Measurements from ENCODE around the gene EED.

Gene EED

GRCh38 chr11:86274999-86275398 is 30.4 kb downstream of the EED start:
- H3K4me3 ChIP-seq (ENCODE audit: low read depth, low read length, poor library complexity, severe bottlenecking): no peak overlapping the region
- H3F3A ChIP-seq (ENCODE audit: insufficient read depth, low read length): no peaks in the 10 kb centered on the region
- no peak for TF ChIP-seq EZH2 (IDR thresholded peaks at IDR 0.05; ENCODE audit: borderline replicate concordance, low read length)
- no peak for TF ChIP-seq CTCF (IDR thresholded peaks at IDR 0.05; ENCODE audit: low read length)
- peaks cover 86% of the 10 kb centered on the region for H3K36me3 ChIP-seq (ENCODE audit: insufficient read depth, low read length)
- no peaks in the 10 kb centered on the region for H4K20me1 ChIP-seq (ENCODE audit: insufficient read depth, low read length)
- peaks cover 23% of the 10 kb centered on the region for H3K79me2 ChIP-seq (ENCODE audit: insufficient read depth, low read length)
- H3K9me3 ChIP-seq (ENCODE audit: low read length): no peaks in the 10 kb centered on the region
- H3K9me2 ChIP-seq (ENCODE audit: low read depth, low read length): no peaks in the 10 kb centered on the region
- no peak overlapping the region for H2AFZ ChIP-seq (ENCODE audit: low read length)
- H3K27ac ChIP-seq (ENCODE audit: low read depth, low read length, poor library complexity, severe bottlenecking): no peak overlapping the region
- no peaks in the 10 kb centered on the region for H3K27me3 ChIP-seq (ENCODE audit: insufficient read depth, low read length)
- H3K9ac ChIP-seq (ENCODE audit: low read length): no peak overlapping the region
- no peak overlapping the region for H3K4me2 ChIP-seq (ENCODE audit: low read length)
- no peaks in the 10 kb centered on the region for H3K4me1 ChIP-seq (ENCODE audit: insufficient read depth, low read length, severe bottlenecking)

GRCh38 chr11:86275493-86276370 is 31.2 kb downstream of the EED start:
- Histone ChIP-seq H3K9ac (ENCODE audit: low read length) (no peak overlapping the region), H3K9me3 (ENCODE audit: low read length) (no peaks in the 10 kb centered on the region), H3K4me1 (ENCODE audit: insufficient read depth, low read length, severe bottlenecking) (no peaks in the 10 kb centered on the region), H3K36me3 (ENCODE audit: insufficient read depth, low read length) (peaks cover 86% of the 10 kb centered on the region), H2AFZ (ENCODE audit: low read length) (no peak overlapping the region), H3K9me2 (ENCODE audit: low read depth, low read length) (no peaks in the 10 kb centered on the region), H3K79me2 (ENCODE audit: insufficient read depth, low read length) (peaks cover 17% of the 10 kb centered on the region), H3F3A (ENCODE audit: insufficient read depth, low read length) (no peaks in the 10 kb centered on the region), H3K27ac (ENCODE audit: low read depth, low read length, poor library complexity, severe bottlenecking) (no peak overlapping the region), H4K20me1 (ENCODE audit: insufficient read depth, low read length) (no peaks in the 10 kb centered on the region), H3K4me3 (ENCODE audit: low read depth, low read length, poor library complexity, severe bottlenecking) (no peak overlapping the region), H3K4me2 (ENCODE audit: low read length) (no peak overlapping the region), H3K27me3 (ENCODE audit: insufficient read depth, low read length) (no peaks in the 10 kb centered on the region)
- no peak for TF ChIP-seq CTCF (IDR thresholded peaks at IDR 0.05; ENCODE audit: low read length)
- no peak for TF ChIP-seq EZH2 (IDR thresholded peaks at IDR 0.05; ENCODE audit: borderline replicate concordance, low read length)

GRCh38 chr11:86277741-86278140 is 33.2 kb downstream of the EED start:
- Histone ChIP-seq H3K4me2 (ENCODE audit: low read length) (no peak overlapping the region), H3K4me1 (ENCODE audit: insufficient read depth, low read length, severe bottlenecking) (no peaks in the 10 kb centered on the region), H3K36me3 (ENCODE audit: insufficient read depth, low read length) (peaks cover 77% of the 10 kb centered on the region)

More at GRCh38 chr11:86277741-86278140, 33.2 kb downstream of the EED start:
- no peaks in the 10 kb centered on the region for H4K20me1 ChIP-seq (ENCODE audit: insufficient read depth, low read length)
- H3K79me2 ChIP-seq (ENCODE audit: insufficient read depth, low read length): peaks cover 3% of the 10 kb centered on the region; the same call in 1 of the 2 replicates
- TF ChIP-seq CTCF (IDR thresholded peaks at IDR 0.05; ENCODE audit: low read length) (no peak), EZH2 (IDR thresholded peaks at IDR 0.05; ENCODE audit: borderline replicate concordance, low read length) (no peak)
- no peak overlapping the region for H2AFZ ChIP-seq (ENCODE audit: low read length)
- H3K9ac ChIP-seq (ENCODE audit: low read length): no peak overlapping the region
- H3K27ac ChIP-seq (ENCODE audit: low read depth, low read length, poor library complexity, severe bottlenecking): no peak overlapping the region
- H3K27me3 ChIP-seq (ENCODE audit: insufficient read depth, low read length): no peaks in the 10 kb centered on the region
- no peaks in the 10 kb centered on the region for H3F3A ChIP-seq (ENCODE audit: insufficient read depth, low read length)
- no peaks in the 10 kb centered on the region for H3K9me2 ChIP-seq (ENCODE audit: low read depth, low read length)
- H3K4me3 ChIP-seq (ENCODE audit: low read depth, low read length, poor library complexity, severe bottlenecking): no peak overlapping the region
- no peaks in the 10 kb centered on the region for H3K9me3 ChIP-seq (ENCODE audit: low read length)

Data from OCI-LY1 (cell line).